VCaP (cell line): ENCODE data around the gene MUSTN1.

Experiments
- H3K27ac ChIP-seq: fragments of 450-650 bp; 2 replicates; pipeline ENCODE4 v1.5.1; 2017
- CTCF ChIP-seq: fragments of 450-650 bp; conservative IDR thresholded peaks from 2 replicates; pipeline ENCODE4 v1.5.1; 2017; ENCODE audit warnings: mild to moderate bottlenecking, moderate library complexity

Gene MUSTN1

GRCh38 chr3:52792961-52793695 is 41.7 kb downstream of the MUSTN1 start:
- no peak for TF ChIP-seq CTCF
- no peak overlapping the region for H3K27ac ChIP-seq

- no peak for TF ChIP-seq CTCF
- no peak overlapping the region for H3K27ac ChIP-seq
Measured at GRCh38 chr3:52792413-52792812, 42.4 kb downstream of the MUSTN1 start.

- no peak overlapping the region for H3K27ac ChIP-seq
- TF ChIP-seq CTCF: no peak
Measured at GRCh38 chr3:52791928-52792327, 42.9 kb downstream of the MUSTN1 start.

GRCh38 chr3:52791366-52791765 is 43.5 kb downstream of the MUSTN1 start:
- no peak for TF ChIP-seq CTCF

GRCh38 chr3:52790741-52791140 is 44.1 kb downstream of the MUSTN1 start:
- no peak for TF ChIP-seq CTCF
- H3K27ac ChIP-seq: no peak overlapping the region

More at GRCh38 chr3:52791366-52791765, 43.5 kb downstream of the MUSTN1 start:
- H3K27ac ChIP-seq: no peak overlapping the region

GRCh38 chr3:52790337-52790736 is 44.5 kb downstream of the MUSTN1 start:
- no peak for TF ChIP-seq CTCF
- H3K27ac ChIP-seq: no peak overlapping the region

- TF ChIP-seq CTCF: no peak
- H3K27ac ChIP-seq: no peak overlapping the region
Measured at GRCh38 chr3:52789746-52790040, 45.1 kb downstream of the MUSTN1 start.
